GM12878 (cell line): ENCODE results near the gene PIGU.

Source experiments
- NR2C2 ChIP-seq: IDR thresholded peaks from 2 replicates; pipeline ENCODE4 v1.6.1; 2011; ENCODE audit warnings: borderline replicate concordance, low read depth; ENCODE audit not compliant: control insufficient read depth, insufficient read length
- ZNF384 ChIP-seq: IDR thresholded peaks from 2 replicates; pipeline ENCODE4 v1.6.1; 2012; ENCODE audit warnings: low read depth, mild to moderate bottlenecking, low read length, improper control_type of control experiment, borderline replicate concordance
- TF ChIP-seq, protein P1 (sequence below): fragments of 450-650 bp; IDR thresholded peaks from 2 replicates; pipeline ENCODE4 v1.6.1; 2017; ENCODE audit warnings: mild to moderate bottlenecking
- TF ChIP-seq, protein P2 (sequence below), 3 experiments: IDR thresholded peaks in 2 of 3; conservative IDR thresholded peaks in 1 of 3; 2 replicates each; pipeline ENCODE4 v1.5.1; 2011; ENCODE audit warnings: low read depth in 3 of 3, low read length in 3 of 3, mild to moderate bottlenecking in 3 of 3, control low read depth in 2 of 3, moderate library complexity in 2 of 3, inconsistent platforms in 1 of 3, mixed read lengths in 1 of 3; ENCODE audit not compliant: control insufficient read depth in 2 of 3, insufficient read depth in 1 of 3; ENCODE audit errors: extremely low read depth in 1 of 3

DNA sequence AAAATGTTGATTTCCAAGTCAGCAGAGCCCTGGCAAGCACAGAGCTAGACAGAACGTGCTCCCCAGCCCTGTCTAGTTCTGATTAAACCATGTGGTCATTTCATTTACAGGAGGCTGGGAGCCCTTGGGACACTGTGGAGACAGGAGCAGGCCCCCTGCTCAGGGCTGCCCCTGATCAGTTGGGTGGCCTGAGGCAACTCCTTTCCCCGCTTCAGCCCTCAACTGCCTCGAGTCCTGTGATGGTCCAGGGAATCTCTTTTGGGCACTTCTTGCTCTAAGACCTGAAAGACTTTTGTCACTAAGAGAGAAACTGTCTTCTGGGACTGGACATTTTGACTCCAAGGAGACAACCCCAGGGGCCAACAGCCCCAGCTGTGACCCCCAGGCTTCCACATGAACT is 147.2 kb downstream of the PIGU start:
- TF ChIP-seq, protein P1, sequence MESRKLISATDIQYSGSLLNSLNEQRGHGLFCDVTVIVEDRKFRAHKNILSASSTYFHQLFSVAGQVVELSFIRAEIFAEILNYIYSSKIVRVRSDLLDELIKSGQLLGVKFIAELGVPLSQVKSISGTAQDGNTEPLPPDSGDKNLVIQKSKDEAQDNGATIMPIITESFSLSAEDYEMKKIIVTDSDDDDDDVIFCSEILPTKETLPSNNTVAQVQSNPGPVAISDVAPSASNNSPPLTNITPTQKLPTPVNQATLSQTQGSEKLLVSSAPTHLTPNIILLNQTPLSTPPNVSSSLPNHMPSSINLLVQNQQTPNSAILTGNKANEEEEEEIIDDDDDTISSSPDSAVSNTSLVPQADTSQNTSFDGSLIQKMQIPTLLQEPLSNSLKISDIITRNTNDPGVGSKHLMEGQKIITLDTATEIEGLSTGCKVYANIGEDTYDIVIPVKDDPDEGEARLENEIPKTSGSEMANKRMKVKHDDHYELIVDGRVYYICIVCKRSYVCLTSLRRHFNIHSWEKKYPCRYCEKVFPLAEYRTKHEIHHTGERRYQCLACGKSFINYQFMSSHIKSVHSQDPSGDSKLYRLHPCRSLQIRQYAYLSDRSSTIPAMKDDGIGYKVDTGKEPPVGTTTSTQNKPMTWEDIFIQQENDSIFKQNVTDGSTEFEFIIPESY: no peak
- TF ChIP-seq, protein P2, sequence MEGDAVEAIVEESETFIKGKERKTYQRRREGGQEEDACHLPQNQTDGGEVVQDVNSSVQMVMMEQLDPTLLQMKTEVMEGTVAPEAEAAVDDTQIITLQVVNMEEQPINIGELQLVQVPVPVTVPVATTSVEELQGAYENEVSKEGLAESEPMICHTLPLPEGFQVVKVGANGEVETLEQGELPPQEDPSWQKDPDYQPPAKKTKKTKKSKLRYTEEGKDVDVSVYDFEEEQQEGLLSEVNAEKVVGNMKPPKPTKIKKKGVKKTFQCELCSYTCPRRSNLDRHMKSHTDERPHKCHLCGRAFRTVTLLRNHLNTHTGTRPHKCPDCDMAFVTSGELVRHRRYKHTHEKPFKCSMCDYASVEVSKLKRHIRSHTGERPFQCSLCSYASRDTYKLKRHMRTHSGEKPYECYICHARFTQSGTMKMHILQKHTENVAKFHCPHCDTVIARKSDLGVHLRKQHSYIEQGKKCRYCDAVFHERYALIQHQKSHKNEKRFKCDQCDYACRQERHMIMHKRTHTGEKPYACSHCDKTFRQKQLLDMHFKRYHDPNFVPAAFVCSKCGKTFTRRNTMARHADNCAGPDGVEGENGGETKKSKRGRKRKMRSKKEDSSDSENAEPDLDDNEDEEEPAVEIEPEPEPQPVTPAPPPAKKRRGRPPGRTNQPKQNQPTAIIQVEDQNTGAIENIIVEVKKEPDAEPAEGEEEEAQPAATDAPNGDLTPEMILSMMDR (IDR thresholded peaks at IDR 0.05 in 2 of 3, conservative IDR thresholded peaks at IDR 0.05 in 1 of 3; ENCODE audit: control insufficient read depth in 2 of 3, extremely low read depth in 1 of 3, insufficient read depth in 1 of 3, low read depth in 3 of 3, low read length in 3 of 3): no peak
- TF ChIP-seq NR2C2 (no peak), ZNF384 (no peak)
